ENCODE data around the gene MTFR1L. TPM values are rescaled to one million over a fixed set of nuclear protein-coding genes. Genes with fewer than 3 reads are reported as not detected.

The MTFR1L gene
- total RNA-seq, 1 donor from 2014 or later = 74.3 TPM

GRCh38 chr1:25821630-25822091 is 1.9 kb downstream of the MTFR1L start:
- Mint-ChIP-seq H3K4me1 (peaks cover 34% of the 10 kb centered on the region), H3K27ac (peak overlapping the region; percentile 19), H3K36me3 (peaks cover 3% of the 10 kb centered on the region), H3K27me3 (ENCODE audit: low read depth) (no peaks in the 10 kb centered on the region), H3K4me3 (peak overlapping the region; percentile 82), H3K9me3 (no peaks in the 10 kb centered on the region)
- TF ChIP-seq CTCF (IDR thresholded peaks at IDR 0.05; ENCODE audit: unreplicated experiment) = no peak
- DNase-seq (ENCODE audit: low spot score in 2 of 2, unreplicated experiment in 2 of 2) = no peak

- H3K9me3 Mint-ChIP-seq = no peaks in the 10 kb centered on the region
- H3K27me3 Mint-ChIP-seq (ENCODE audit: low read depth) = no peaks in the 10 kb centered on the region
- no peak overlapping the region for H3K4me3 Mint-ChIP-seq
- TF ChIP-seq CTCF (IDR thresholded peaks at IDR 0.05; ENCODE audit: unreplicated experiment) = no peak
- H3K4me1 Mint-ChIP-seq = peaks cover 15% of the 10 kb centered on the region
- peaks cover 25% of the 10 kb centered on the region for H3K36me3 Mint-ChIP-seq
- DNase-seq (ENCODE audit: low spot score in 2 of 2, unreplicated experiment in 2 of 2) = no peak
- no peak overlapping the region for H3K27ac Mint-ChIP-seq
These were observed 5.9 kb downstream of the MTFR1L start for GRCh38 chr1:25825605-25826004.

GRCh38 chr1:25826571-25826970 is 6.8 kb downstream of the MTFR1L start:
- no peak for DNase-seq (ENCODE audit: low spot score in 2 of 2, unreplicated experiment in 2 of 2)
- Mint-ChIP-seq H3K27me3 (ENCODE audit: low read depth) (no peaks in the 10 kb centered on the region), H3K36me3 (peaks cover 31% of the 10 kb centered on the region), H3K4me1 (peaks cover 6% of the 10 kb centered on the region), H3K9me3 (no peaks in the 10 kb centered on the region), H3K4me3 (no peak overlapping the region), H3K27ac (no peak overlapping the region)
- TF ChIP-seq CTCF (IDR thresholded peaks at IDR 0.05; ENCODE audit: unreplicated experiment) = no peak

GRCh38 chr1:25828491-25828890 is 8.7 kb downstream of the MTFR1L start:
- DNase-seq (ENCODE audit: low spot score in 2 of 2, unreplicated experiment in 2 of 2) = no peak
- no peak for TF ChIP-seq CTCF (IDR thresholded peaks at IDR 0.05; ENCODE audit: unreplicated experiment)
- H3K27ac Mint-ChIP-seq = no peak overlapping the region
- no peak overlapping the region for H3K4me3 Mint-ChIP-seq
- peaks cover 34% of the 10 kb centered on the region for H3K36me3 Mint-ChIP-seq
- no peaks in the 10 kb centered on the region for H3K4me1 Mint-ChIP-seq
- H3K9me3 Mint-ChIP-seq = no peaks in the 10 kb centered on the region
- no peaks in the 10 kb centered on the region for H3K27me3 Mint-ChIP-seq (ENCODE audit: low read depth)

- no peak for DNase-seq (ENCODE audit: low spot score in 2 of 2, unreplicated experiment in 2 of 2)
- H3K36me3 Mint-ChIP-seq = peaks cover 36% of the 10 kb centered on the region
These were observed 9.3 kb downstream of the MTFR1L start for GRCh38 chr1:25829046-25829445.

More at GRCh38 chr1:25829046-25829445, 9.3 kb downstream of the MTFR1L start:
- no peaks in the 10 kb centered on the region for H3K27me3 Mint-ChIP-seq (ENCODE audit: low read depth)
- H3K4me1 Mint-ChIP-seq = no peaks in the 10 kb centered on the region
- H3K4me3 Mint-ChIP-seq = no peak overlapping the region
- H3K9me3 Mint-ChIP-seq = no peaks in the 10 kb centered on the region
- no peak for TF ChIP-seq CTCF (IDR thresholded peaks at IDR 0.05; ENCODE audit: unreplicated experiment)
- H3K27ac Mint-ChIP-seq = no peak overlapping the region
